Gastrocnemius medialis (tissue), 4 donors: ENCODE results near the gene TMEM214.

Experiments used
- POLR2A ChIP-seq, 2 donors: fragments of 450-650 bp; IDR thresholded peaks; one replicate each; pipeline ENCODE4 v1.6.1; 2017; ENCODE audit warnings: antibody characterized with exemption in 2 of 2, mild to moderate bottlenecking in 2 of 2, moderate library complexity in 2 of 2
- TF ChIP-seq, protein P1 (sequence below), 5 experiments: fragments of 450-650 bp in 3 of 5; fragments of 200-600 bp in 2 of 5; sonication (generic) in 2 of 5; IDR thresholded peaks in 4 of 5; conservative IDR thresholded peaks in 1 of 5; 1 replicate in 4 of 5; 2 replicates in 1 of 5; pipeline ENCODE4 v1.5.1; 2016 to 2019; ENCODE audit warnings: antibody characterized with exemption in 5 of 5, mild to moderate bottlenecking in 3 of 5, moderate library complexity in 3 of 5

DNA sequence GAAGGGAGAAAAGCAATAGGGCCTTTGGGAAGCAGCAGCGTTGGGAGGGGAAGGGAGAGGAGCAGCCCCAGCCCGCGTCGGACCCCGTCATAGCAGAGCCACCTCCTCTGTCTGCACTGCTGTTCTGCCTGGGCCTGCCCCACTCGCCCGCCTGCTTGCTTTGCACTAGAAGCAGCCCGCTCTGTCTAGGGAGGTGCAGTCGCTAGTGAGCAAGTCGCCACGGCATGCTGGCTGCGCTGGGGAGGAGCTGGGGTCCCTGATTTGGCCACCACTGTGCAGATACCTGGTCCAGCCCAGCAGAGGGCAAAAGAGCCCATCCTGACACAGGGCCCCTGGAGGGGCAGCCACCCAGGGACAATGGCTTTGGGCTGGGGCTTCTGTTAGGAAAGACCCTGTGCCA lies 8.0 kb upstream of the TMEM214 start:
- no peak for TF ChIP-seq POLR2A (IDR thresholded peaks at IDR 0.05)
- TF ChIP-seq, protein P1, sequence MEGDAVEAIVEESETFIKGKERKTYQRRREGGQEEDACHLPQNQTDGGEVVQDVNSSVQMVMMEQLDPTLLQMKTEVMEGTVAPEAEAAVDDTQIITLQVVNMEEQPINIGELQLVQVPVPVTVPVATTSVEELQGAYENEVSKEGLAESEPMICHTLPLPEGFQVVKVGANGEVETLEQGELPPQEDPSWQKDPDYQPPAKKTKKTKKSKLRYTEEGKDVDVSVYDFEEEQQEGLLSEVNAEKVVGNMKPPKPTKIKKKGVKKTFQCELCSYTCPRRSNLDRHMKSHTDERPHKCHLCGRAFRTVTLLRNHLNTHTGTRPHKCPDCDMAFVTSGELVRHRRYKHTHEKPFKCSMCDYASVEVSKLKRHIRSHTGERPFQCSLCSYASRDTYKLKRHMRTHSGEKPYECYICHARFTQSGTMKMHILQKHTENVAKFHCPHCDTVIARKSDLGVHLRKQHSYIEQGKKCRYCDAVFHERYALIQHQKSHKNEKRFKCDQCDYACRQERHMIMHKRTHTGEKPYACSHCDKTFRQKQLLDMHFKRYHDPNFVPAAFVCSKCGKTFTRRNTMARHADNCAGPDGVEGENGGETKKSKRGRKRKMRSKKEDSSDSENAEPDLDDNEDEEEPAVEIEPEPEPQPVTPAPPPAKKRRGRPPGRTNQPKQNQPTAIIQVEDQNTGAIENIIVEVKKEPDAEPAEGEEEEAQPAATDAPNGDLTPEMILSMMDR (IDR thresholded peaks at IDR 0.05 in 4 of 5, conservative IDR thresholded peaks at IDR 0.05 in 1 of 5), result no peak
